ENCODE results near the gene CBFA2T3. TPM values are rescaled to one million over a fixed set of nuclear protein-coding genes. Genes with fewer than 3 reads are reported as not detected.

CBFA2T3 gene
- total and polyA plus RNA-seq, 2 of the 13 experiments (the other 11 are each of a cell fraction or from before 2014, with no cell fraction given): 0.05 TPM; not detected in 1

GRCh38 chr16:88941913-88942909, 34.8 kb downstream of the CBFA2T3 start:
- Histone ChIP-seq H3K36me3 (replicated peaks in 1 of 2; ENCODE audit: control insufficient read depth in 1 of 2, insufficient read depth in 2 of 2, low read length in 2 of 2) (no peaks in the 10 kb centered on the region), H3K27me3 (ENCODE audit: control insufficient read depth in 1 of 2, insufficient read depth in 2 of 2, low read length in 2 of 2) (peaks cover 49 to 85% of the 10 kb centered on the region in 2 experiments), H3K4me3 (replicated peaks in 1 of 3; ENCODE audit: insufficient read depth in 1 of 3, low read depth in 2 of 3, low read length in 3 of 3) (no peak overlapping the region), H2AFZ (ENCODE audit: low read length) (no peak overlapping the region), H3K79me2 (ENCODE audit: insufficient read depth, low read length) (no peaks in the 10 kb centered on the region), H3K4me2 (ENCODE audit: low read depth, low read length) (peak overlapping the region; percentile 39; the same call in 1 of the 2 replicates), H3K27ac (ENCODE audit: extremely low read length, insufficient read depth, low read length) (no peak overlapping the region), H3K9ac (ENCODE audit: insufficient read depth, low read depth, low read length) (no peak overlapping the region), H3K4me1 (ENCODE audit: insufficient read depth, low read length) (no peaks in the 10 kb centered on the region), H3K9me3 (ENCODE audit: low read length) (no peaks in the 10 kb centered on the region), H4K20me1 (ENCODE audit: insufficient read depth, low read length) (peaks cover 19% of the 10 kb centered on the region; the same call in 1 of the 2 replicates)
- ChIA-PET POLR2A (no interaction called here), CTCF (ENCODE audit: low intra/inter-chr PET ratio, low total read pairs) (interaction anchor here (1.6 to 1.7 kb wide), 2 partner anchors 225 to 274 kb away, joined by 5 to 13 read pairs; no protein-coding TSS in a partner anchor)
- DNase-seq (ENCODE audit: low spot score): no peak
- intact Hi-C loops (cut with micrococcal nuclease; ENCODE audit: unreplicated experiment): loop anchor here (2.0 to 5.0 kb wide), 2 partner anchors 225 to 275 kb away; partner anchors contain the start of gene ZNF778
- 19% methylated on average over 53 of the region's 54 CpGs for WGBS (ENCODE audit: low lambda C conversion rate)
- in situ Hi-C loops (cut with HindIII; ENCODE audit: extremely low pct_ligation_motif_present, low pct_unique_long_range_greater_than_20kb): no loop called here
- no peak for FAIRE-seq
- peak; percentile 60 for ATAC-seq
- BruUV-seq (replicated peaks): no TSS peak
- TF ChIP-seq ZNF740 (CRISPR knock-in tag; IDR thresholded peaks at IDR 0.05) (peak; percentile 15; the same call in 1 of the 2 replicates), ZNF710 (CRISPR knock-in tag; IDR thresholded peaks at IDR 0.05; ENCODE audit: borderline replicate concordance) (no peak), STAG1 (CRISPR knock-in tag; IDR thresholded peaks at IDR 0.05) (peak; percentile 81), YY1 (IDR thresholded peaks at IDR 0.05; ENCODE audit: insufficient read depth, insufficient replicate concordance, low read depth, low read length) (peak; percentile 41), ZNF687 (CRISPR knock-in tag; IDR thresholded peaks at IDR 0.05) (peak; percentile 23; the same call in 1 of the 2 replicates), ATF3 (CRISPR knock-in tag; IDR thresholded peaks at IDR 0.05) (no peak), ZNF768 (CRISPR knock-in tag; IDR thresholded peaks at IDR 0.05) (0 out of 2 replicates have a peak, but pooled peaks have one; percentile 15), ZNF501 (CRISPR knock-in tag; IDR thresholded peaks at IDR 0.05) (peak; percentile 51; the same call in 1 of the 2 replicates), ZNF546 (CRISPR knock-in tag; conservative IDR thresholded peaks at IDR 0.05) (no peak)

Data from HepG2 (cell line).